ENCODE measurements around the gene CNOT10. TPM values are rescaled to one million over a fixed set of nuclear protein-coding genes. Genes with fewer than 3 reads are reported as not detected.

Gene CNOT10
- total RNA-seq, 4 donors from 2014 or later, result 12.7 to 24.2 (median 19.7) TPM

- TF ChIP-seq CTCF (IDR thresholded peaks at IDR 0.05) (no peak), POLR2A (IDR thresholded peaks at IDR 0.05) (no peak)
- H3K27ac ChIP-seq, result no peak overlapping the region
- intact Hi-C loops (cut with DNase I), result no loop called here
- H3K9me3 ChIP-seq, result no peaks in the 10 kb centered on the region
- no peaks in the 10 kb centered on the region for H3K27me3 ChIP-seq
- H3K36me3 ChIP-seq, result peaks cover 0 to 35% (median 0%) of the 10 kb centered on the region in 3 donors
- no peak overlapping the region for H3K4me3 ChIP-seq
- H3K4me1 ChIP-seq, result no peaks in the 10 kb centered on the region
- DNase-seq, result no peak
- 89 to 92% methylated on average over 1 of the region's 1 CpG for WGBS, 2 donors
Observed at GRCh38 chr3:32751377-32751776, 66.4 kb downstream of the CNOT10 start.

GRCh38 chr3:32755761-32756160 lies 70.8 kb downstream of the CNOT10 start:
- 85% methylated on average over 3 of the region's 3 CpGs for WGBS, 2 donors
- H3K36me3 ChIP-seq, result peaks cover 0 to 44% (median 0%) of the 10 kb centered on the region in 3 donors
- DNase-seq, result no peak
- no peaks in the 10 kb centered on the region for H3K4me1 ChIP-seq
- intact Hi-C loops (cut with DNase I), result no loop called here
- H3K4me3 ChIP-seq, result no peak overlapping the region
- no peaks in the 10 kb centered on the region for H3K27me3 ChIP-seq
- TF ChIP-seq CTCF (IDR thresholded peaks at IDR 0.05) (no peak), POLR2A (IDR thresholded peaks at IDR 0.05) (no peak)
- no peak overlapping the region for H3K27ac ChIP-seq
- H3K9me3 ChIP-seq, result no peaks in the 10 kb centered on the region

- no peak for DNase-seq
- Histone ChIP-seq H3K27me3 (no peaks in the 10 kb centered on the region), H3K36me3 (peaks cover 0 to 44% (median 2%) of the 10 kb centered on the region in 3 donors), H3K4me1 (no peaks in the 10 kb centered on the region), H3K4me3 (no peak overlapping the region), H3K9me3 (no peaks in the 10 kb centered on the region), H3K27ac (no peak overlapping the region)
- TF ChIP-seq CTCF (IDR thresholded peaks at IDR 0.05), result no peak
- TF ChIP-seq POLR2A (IDR thresholded peaks at IDR 0.05), result no peak
- WGBS, 2 donors, result 82 to 95% methylated on average over 2 of the region's 2 CpGs
- intact Hi-C loops (cut with DNase I), result no loop called here
Observed at GRCh38 chr3:32757618-32758374, 72.8 kb downstream of the CNOT10 start.

- no peak overlapping the region for H3K27ac ChIP-seq
- intact Hi-C loops (cut with DNase I), result no loop called here
- no peak for DNase-seq
Observed at GRCh38 chr3:32758375-32758753, 73.4 kb downstream of the CNOT10 start.

More at GRCh38 chr3:32758375-32758753, 73.4 kb downstream of the CNOT10 start:
- no peaks in the 10 kb centered on the region for H3K27me3 ChIP-seq
- no peaks in the 10 kb centered on the region for H3K4me1 ChIP-seq
- H3K9me3 ChIP-seq, result no peaks in the 10 kb centered on the region
- no peak for TF ChIP-seq POLR2A (IDR thresholded peaks at IDR 0.05)
- TF ChIP-seq CTCF (IDR thresholded peaks at IDR 0.05), result no peak
- peaks cover 0 to 44% (median 5%) of the 10 kb centered on the region in 3 donors for H3K36me3 ChIP-seq
- no peak overlapping the region for H3K4me3 ChIP-seq

Data from esophagus squamous epithelium (tissue), 5 donors.